K562 (cell line): Measurements from ENCODE around the gene NR2F6. TPM values are rescaled to one million over a fixed set of nuclear protein-coding genes. Genes with fewer than 3 reads are reported as not detected.
A peak's percentile ranks its signal among the peaks of the same experiment; 100 is the strongest.

Source experiments
- CHD1 ChIP-seq: fragments of 200-600 bp; sonication (generic); IDR thresholded peaks from one replicate; pipeline ENCODE4 v1.6.1; 2012; ENCODE audit warnings: mild to moderate bottlenecking, moderate library complexity, low read length, inconsistent platforms
- ELF1 ChIP-seq: fragments of 200-800 bp; sonication (Bioruptor generic); IDR thresholded peaks from 2 replicates; pipeline ENCODE4 v1.6.1; 2016; ENCODE audit warnings: missing genetic modification characterization, missing compliant biosample characterization
- HDAC2 ChIP-seq: fragments of 450-650 bp; IDR thresholded peaks from 2 replicates; pipeline ENCODE4 v1.6.1; 2016; ENCODE audit warnings: mild to moderate bottlenecking
- KAT7 ChIP-seq: sonication (generic); formaldehyde crosslinking; IDR thresholded peaks from 2 replicates; pipeline ENCODE4 v1.8.0; 2022; ENCODE audit warnings: missing genetic modification reagents, mild to moderate bottlenecking, borderline replicate concordance
- MED1 ChIP-seq: sonication (generic); formaldehyde crosslinking; IDR thresholded peaks from 2 replicates; pipeline ENCODE4 v1.8.1; 2023; ENCODE audit warnings: missing genetic modification reagents, borderline replicate concordance
- NCOA1 ChIP-seq: fragments of 450-650 bp; IDR thresholded peaks from 2 replicates; pipeline ENCODE4 v1.6.1; 2016; ENCODE audit warnings: low read depth
- NR2F6 ChIP-seq: fragments of 450-650 bp; formaldehyde crosslinking; IDR thresholded peaks from 2 replicates; pipeline ENCODE4 v1.4.0; 2020; ENCODE audit warnings: mild to moderate bottlenecking
- PHF20 ChIP-seq: fragments of 450-650 bp; IDR thresholded peaks from 2 replicates; pipeline ENCODE4 v1.6.1; 2018; ENCODE audit not compliant: partially characterized antibody
- PHTF2 ChIP-seq: fragments of 250-450 bp; sonication (Bioruptor Pico); IDR thresholded peaks from 2 replicates; pipeline ENCODE4 v1.5.0; 2021; ENCODE audit warnings: mild to moderate bottlenecking
- RBM17 ChIP-seq: fragments of 200-400 bp; formaldehyde crosslinking; IDR thresholded peaks from 2 replicates; pipeline ENCODE4 v1.6.1; 2017; ENCODE audit warnings: low read depth, mild to moderate bottlenecking, low read length, borderline replicate concordance
- RFX1 ChIP-seq: fragments of 450-650 bp; IDR thresholded peaks from 2 replicates; pipeline ENCODE4 v1.6.1; 2016; ENCODE audit warnings: mild to moderate bottlenecking, moderate library complexity
- RNF2 ChIP-seq: sonication (generic); IDR thresholded peaks from 2 replicates; pipeline ENCODE4 v1.6.1; 2016
- TBP ChIP-seq: optimal IDR thresholded peaks from 2 replicates; pipeline ENCODE3; 2011; ENCODE audit warnings: low read depth, low read length, improper control_type of control experiment
- ZNF121 ChIP-seq: sonication (generic); formaldehyde crosslinking; conservative IDR thresholded peaks from 2 replicates; pipeline ENCODE4 v1.8.0; 2022; ENCODE audit warnings: missing genetic modification reagents
- ZNF212 ChIP-seq: fragments of 450-650 bp; formaldehyde crosslinking; IDR thresholded peaks from 2 replicates; pipeline ENCODE4 v1.4.0; 2020; ENCODE audit warnings: mild to moderate bottlenecking
- ZNF408 ChIP-seq: fragments of 250-450 bp; sonication (Bioruptor Pico); IDR thresholded peaks from 2 replicates; pipeline ENCODE4 v1.4.0; 2020; ENCODE audit warnings: low read depth, mild to moderate bottlenecking, moderate library complexity
- ZNF444 ChIP-seq: fragments of 250-450 bp; sonication (Bioruptor Pico); IDR thresholded peaks from 2 replicates; pipeline ENCODE4 v1.4.0; 2020; ENCODE audit warnings: mild to moderate bottlenecking, moderate library complexity
- ZNF766 ChIP-seq: fragments of 200-800 bp; sonication (Bioruptor generic); conservative IDR thresholded peaks from 2 replicates; pipeline ENCODE4 v1.6.1; 2016; ENCODE audit warnings: missing genetic modification characterization, missing compliant biosample characterization
- polyA plus RNA-seq, 8 experiments: library from polyadenylated mRNA; depleted of rRNA in 4 of 8; stranded (reverse) in 5 of 8; unstranded in 3 of 8; fragments of >200 nt; fragmentation: Nextera tagmentation in 2 of 8; fragmentation: Illumina TruSeq in 1 of 8; extraction: Ambion mirVana in 2 of 8; extraction: Trizol in 1 of 8; gene quantifications; 2 replicates each; pipeline versions ENCODE4 v1.2.1 to v1.2.3, GENCODE V29; 2011 to 2014; ENCODE audit warnings: inconsistent platforms in 1 of 8, missing spikeins in 1 of 8
- total RNA-seq, 7 experiments: library from RNA; depleted of rRNA in 6 of 7; stranded (reverse); fragments of >200 nt in 6 of 7; fragmentation: Illumina TruSeq in 2 of 7; extraction: Trizol in 2 of 7; gene quantifications; 2 replicates each; pipeline versions ENCODE4 v1.2.1 to v1.2.3, GENCODE V29; 2011 to 2021; ENCODE audit warnings: low replicate concordance in 1 of 7
- TF ChIP-seq, protein P1 (sequence below): fragments of 450-650 bp; conservative IDR thresholded peaks from 2 replicates; pipeline ENCODE4 v1.6.1; 2016; ENCODE audit warnings: missing genetic modification characterization, low read depth, mild to moderate bottlenecking, control low read depth, missing compliant biosample characterization
- TF ChIP-seq, protein P2 (sequence below): fragments of 450-650 bp; formaldehyde crosslinking; IDR thresholded peaks from 2 replicates; pipeline ENCODE4 v1.4.0; 2020; ENCODE audit warnings: mild to moderate bottlenecking, moderate library complexity
- TF ChIP-seq, protein P3 (sequence below): sonication (generic); formaldehyde crosslinking; IDR thresholded peaks from 2 replicates; pipeline ENCODE4 v1.8.0; 2022; ENCODE audit warnings: mild to moderate bottlenecking, missing genetic modification reagents

Gene NR2F6
- total and polyA plus RNA-seq, 9 of the 15 experiments (the other 6 are each of a cell fraction or from before 2014, with no cell fraction given), result 0.76 to 97.5 (median 18.8) TPM

DNA sequence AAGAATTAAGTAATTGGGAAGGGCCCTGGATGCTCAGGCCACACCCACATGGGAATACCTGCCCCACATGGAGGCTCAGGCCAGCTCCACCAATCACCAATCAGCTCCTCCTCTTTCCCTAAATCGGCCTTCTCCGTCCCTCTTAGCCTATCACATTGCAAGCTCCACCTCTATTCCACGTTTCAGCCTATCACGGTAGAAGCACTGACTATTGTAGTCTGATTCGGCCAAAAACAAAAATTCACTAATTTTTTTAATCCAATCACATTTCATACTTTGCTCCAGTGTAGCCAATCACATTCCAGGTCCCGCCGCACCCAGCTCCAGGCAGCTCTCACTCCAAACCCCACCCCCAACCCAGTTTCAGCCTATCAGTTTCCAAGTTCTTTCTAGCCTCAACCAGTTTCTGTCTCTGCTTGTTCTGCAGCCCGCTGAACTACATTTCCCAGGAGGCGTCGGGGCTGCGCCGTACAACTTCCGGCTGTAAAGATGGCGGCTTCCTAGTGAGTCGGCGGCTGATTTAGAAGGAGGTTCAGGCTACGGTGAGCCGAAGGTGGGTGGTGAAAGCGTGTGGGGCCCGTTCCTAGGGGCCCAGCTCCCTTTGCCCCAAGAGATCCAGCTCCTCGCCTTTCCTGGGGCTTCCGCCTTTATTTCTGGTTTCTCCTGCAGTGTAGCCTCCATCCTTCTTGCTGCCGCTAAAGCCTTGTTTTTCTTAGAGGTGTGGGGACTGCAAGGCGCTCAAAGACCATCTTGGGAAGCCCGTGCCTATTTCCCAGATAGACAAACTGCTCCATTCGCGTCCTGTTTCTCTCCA lies 21.5 kb upstream of the NR2F6 start, which contains the start of gene BABAM1 (continued):
- TF ChIP-seq, protein P1, sequence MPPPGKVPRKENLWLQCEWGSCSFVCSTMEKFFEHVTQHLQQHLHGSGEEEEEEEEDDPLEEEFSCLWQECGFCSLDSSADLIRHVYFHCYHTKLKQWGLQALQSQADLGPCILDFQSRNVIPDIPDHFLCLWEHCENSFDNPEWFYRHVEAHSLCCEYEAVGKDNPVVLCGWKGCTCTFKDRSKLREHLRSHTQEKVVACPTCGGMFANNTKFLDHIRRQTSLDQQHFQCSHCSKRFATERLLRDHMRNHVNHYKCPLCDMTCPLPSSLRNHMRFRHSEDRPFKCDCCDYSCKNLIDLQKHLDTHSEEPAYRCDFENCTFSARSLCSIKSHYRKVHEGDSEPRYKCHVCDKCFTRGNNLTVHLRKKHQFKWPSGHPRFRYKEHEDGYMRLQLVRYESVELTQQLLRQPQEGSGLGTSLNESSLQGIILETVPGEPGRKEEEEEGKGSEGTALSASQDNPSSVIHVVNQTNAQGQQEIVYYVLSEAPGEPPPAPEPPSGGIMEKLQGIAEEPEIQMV (tag), result 0 out of 2 replicates have a peak, but pooled peaks have one; percentile 32
- TF ChIP-seq HDAC2, result peak; percentile 84
- TF ChIP-seq, protein P2, sequence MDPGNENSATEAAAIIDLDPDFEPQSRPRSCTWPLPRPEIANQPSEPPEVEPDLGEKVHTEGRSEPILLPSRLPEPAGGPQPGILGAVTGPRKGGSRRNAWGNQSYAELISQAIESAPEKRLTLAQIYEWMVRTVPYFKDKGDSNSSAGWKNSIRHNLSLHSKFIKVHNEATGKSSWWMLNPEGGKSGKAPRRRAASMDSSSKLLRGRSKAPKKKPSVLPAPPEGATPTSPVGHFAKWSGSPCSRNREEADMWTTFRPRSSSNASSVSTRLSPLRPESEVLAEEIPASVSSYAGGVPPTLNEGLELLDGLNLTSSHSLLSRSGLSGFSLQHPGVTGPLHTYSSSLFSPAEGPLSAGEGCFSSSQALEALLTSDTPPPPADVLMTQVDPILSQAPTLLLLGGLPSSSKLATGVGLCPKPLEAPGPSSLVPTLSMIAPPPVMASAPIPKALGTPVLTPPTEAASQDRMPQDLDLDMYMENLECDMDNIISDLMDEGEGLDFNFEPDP (CRISPR knock-in tag), result 0 out of 2 replicates have a peak, but pooled peaks have one; percentile 20
- no peak for TF ChIP-seq RNF2
- no peak for TF ChIP-seq ZNF121
- TF ChIP-seq PHF20, result peak; percentile 84
- no peak for TF ChIP-seq NCOA1
- peak; percentile 81 for TF ChIP-seq TBP
- TF ChIP-seq, protein P3, sequence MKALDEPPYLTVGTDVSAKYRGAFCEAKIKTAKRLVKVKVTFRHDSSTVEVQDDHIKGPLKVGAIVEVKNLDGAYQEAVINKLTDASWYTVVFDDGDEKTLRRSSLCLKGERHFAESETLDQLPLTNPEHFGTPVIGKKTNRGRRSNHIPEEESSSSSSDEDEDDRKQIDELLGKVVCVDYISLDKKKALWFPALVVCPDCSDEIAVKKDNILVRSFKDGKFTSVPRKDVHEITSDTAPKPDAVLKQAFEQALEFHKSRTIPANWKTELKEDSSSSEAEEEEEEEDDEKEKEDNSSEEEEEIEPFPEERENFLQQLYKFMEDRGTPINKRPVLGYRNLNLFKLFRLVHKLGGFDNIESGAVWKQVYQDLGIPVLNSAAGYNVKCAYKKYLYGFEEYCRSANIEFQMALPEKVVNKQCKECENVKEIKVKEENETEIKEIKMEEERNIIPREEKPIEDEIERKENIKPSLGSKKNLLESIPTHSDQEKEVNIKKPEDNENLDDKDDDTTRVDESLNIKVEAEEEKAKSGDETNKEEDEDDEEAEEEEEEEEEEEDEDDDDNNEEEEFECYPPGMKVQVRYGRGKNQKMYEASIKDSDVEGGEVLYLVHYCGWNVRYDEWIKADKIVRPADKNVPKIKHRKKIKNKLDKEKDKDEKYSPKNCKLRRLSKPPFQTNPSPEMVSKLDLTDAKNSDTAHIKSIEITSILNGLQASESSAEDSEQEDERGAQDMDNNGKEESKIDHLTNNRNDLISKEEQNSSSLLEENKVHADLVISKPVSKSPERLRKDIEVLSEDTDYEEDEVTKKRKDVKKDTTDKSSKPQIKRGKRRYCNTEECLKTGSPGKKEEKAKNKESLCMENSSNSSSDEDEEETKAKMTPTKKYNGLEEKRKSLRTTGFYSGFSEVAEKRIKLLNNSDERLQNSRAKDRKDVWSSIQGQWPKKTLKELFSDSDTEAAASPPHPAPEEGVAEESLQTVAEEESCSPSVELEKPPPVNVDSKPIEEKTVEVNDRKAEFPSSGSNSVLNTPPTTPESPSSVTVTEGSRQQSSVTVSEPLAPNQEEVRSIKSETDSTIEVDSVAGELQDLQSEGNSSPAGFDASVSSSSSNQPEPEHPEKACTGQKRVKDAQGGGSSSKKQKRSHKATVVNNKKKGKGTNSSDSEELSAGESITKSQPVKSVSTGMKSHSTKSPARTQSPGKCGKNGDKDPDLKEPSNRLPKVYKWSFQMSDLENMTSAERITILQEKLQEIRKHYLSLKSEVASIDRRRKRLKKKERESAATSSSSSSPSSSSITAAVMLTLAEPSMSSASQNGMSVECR, result no peak
- peak; percentile 37 for TF ChIP-seq CHD1
- peak; percentile 82 for TF ChIP-seq ELF1 (tag)
- TF ChIP-seq PHTF2 (CRISPR knock-in tag), result no peak
- no peak for TF ChIP-seq RFX1
- TF ChIP-seq ZNF444 (CRISPR knock-in tag), result no peak
- TF ChIP-seq KAT7, result no peak
- no peak for TF ChIP-seq RBM17
- no peak for TF ChIP-seq NR2F6 (CRISPR knock-in tag)
- peak; percentile 97 for TF ChIP-seq ZNF766 (CRISPR knock-in tag)
- no peak for TF ChIP-seq ZNF408 (CRISPR knock-in tag)
- TF ChIP-seq MED1 (CRISPR knock-in tag), result no peak
- TF ChIP-seq ZNF212 (CRISPR knock-in tag), result no peak
